ENCODE measurements around the gene ZFR2.
A peak's percentile ranks its signal among the peaks of the same experiment; 100 is the strongest.

ZFR2 gene

GRCh38 chr19:3857449-3858003, 11.3 kb downstream of the ZFR2 start:
- no peak overlapping the region for H3K4me3 ChIP-seq (ENCODE audit: low read depth, low read length)
- DNase-seq (ENCODE audit: low read depth) = peak; percentile 79
- no peak for TF ChIP-seq CTCF (IDR thresholded peaks at IDR 0.05; ENCODE audit: insufficient read depth, low read depth, low read length, missing control alignments)

GRCh38 chr19:3855320-3855719, 13.5 kb downstream of the ZFR2 start:
- peak; percentile 54 for DNase-seq (ENCODE audit: low read depth)
- no peak overlapping the region for H3K4me3 ChIP-seq (ENCODE audit: low read depth, low read length)

GRCh38 chr19:3852614-3853254, 16.1 kb downstream of the ZFR2 start:
- peak; percentile 46 for DNase-seq (ENCODE audit: low read depth)
- TF ChIP-seq CTCF (IDR thresholded peaks at IDR 0.05; ENCODE audit: insufficient read depth, low read depth, low read length, missing control alignments) = peak; percentile 33
- no peak overlapping the region for H3K4me3 ChIP-seq (ENCODE audit: low read depth, low read length)

More at GRCh38 chr19:3855320-3855719, 13.5 kb downstream of the ZFR2 start:
- TF ChIP-seq CTCF (IDR thresholded peaks at IDR 0.05; ENCODE audit: insufficient read depth, low read depth, low read length, missing control alignments) = no peak

- TF ChIP-seq CTCF (IDR thresholded peaks at IDR 0.05; ENCODE audit: insufficient read depth, low read depth, low read length, missing control alignments) = no peak
- no peak overlapping the region for H3K4me3 ChIP-seq (ENCODE audit: low read depth, low read length)
- DNase-seq (ENCODE audit: low read depth) = no peak
Observed at GRCh38 chr19:3852177-3852511, 16.7 kb downstream of the ZFR2 start.

GRCh38 chr19:3851254-3852176, 17.3 kb downstream of the ZFR2 start:
- TF ChIP-seq CTCF (IDR thresholded peaks at IDR 0.05; ENCODE audit: insufficient read depth, low read depth, low read length, missing control alignments) = no peak
- DNase-seq (ENCODE audit: low read depth) = peak; percentile 50

GRCh38 chr19:3850320-3850972, 18.4 kb downstream of the ZFR2 start:
- no peak for DNase-seq (ENCODE audit: low read depth)
- no peak for TF ChIP-seq CTCF (IDR thresholded peaks at IDR 0.05; ENCODE audit: insufficient read depth, low read depth, low read length, missing control alignments)

More at GRCh38 chr19:3851254-3852176, 17.3 kb downstream of the ZFR2 start:
- H3K4me3 ChIP-seq (ENCODE audit: low read depth, low read length) = no peak overlapping the region

More at GRCh38 chr19:3850320-3850972, 18.4 kb downstream of the ZFR2 start:
- H3K4me3 ChIP-seq (ENCODE audit: low read depth, low read length) = no peak overlapping the region

Data from GM12865 (cell line).